Neural progenitor cell (in vitro differentiated cells): Measurements from ENCODE around the gene TRAF6. TPM values are rescaled to one million over a fixed set of nuclear protein-coding genes. Genes with fewer than 3 reads are reported as not detected.
A peak's percentile ranks its signal among the peaks of the same experiment; 100 is the strongest.
"Not testable (repeated sequence)": the region's sequence is repeated elsewhere in the genome, so short reads cannot be mapped to it uniquely, and the experiment has no call there.

Experiments used
- DNase-seq: peaks from one replicate; pipeline ENCODE4 v3.0.0-alpha.2; 2016; ENCODE audit warnings: low spot score
- H2AFZ ChIP-seq: fragments of 200-600 bp; sonication (generic); replicated peaks from 2 replicates; pipeline ENCODE4 v1.6.1; 2016; ENCODE audit warnings: antibody characterized with exemption
- H3F3A ChIP-seq: fragments of 200-600 bp; sonication (generic); 2 replicates; pipeline ENCODE4 v1.6.1; 2016; ENCODE audit warnings: antibody characterized with exemption, low read depth
- H3K27ac ChIP-seq: fragments of 200-600 bp; sonication (generic); 2 replicates; pipeline ENCODE4 v1.5.1; 2016; ENCODE audit warnings: mild to moderate bottlenecking
- H3K27me3 ChIP-seq: fragments of 200-600 bp; sonication (generic); 2 replicates; pipeline ENCODE4 v1.6.1; 2016; ENCODE audit warnings: mild to moderate bottlenecking, moderate library complexity
- H3K36me3 ChIP-seq: fragments of 200-600 bp; sonication (generic); 2 replicates; pipeline ENCODE4 v1.5.1; 2016
- H3K4me1 ChIP-seq: fragments of 200-600 bp; sonication (generic); 2 replicates; pipeline ENCODE4 v1.6.1; 2016; ENCODE audit warnings: mixed run types
- H3K4me2 ChIP-seq: fragments of 200-600 bp; sonication (generic); 2 replicates; pipeline ENCODE4 v1.6.1; 2016
- H3K4me3 ChIP-seq: fragments of 200-600 bp; sonication (generic); 2 replicates; pipeline ENCODE4 v1.5.1; 2016
- H3K79me2 ChIP-seq: fragments of 200-600 bp; sonication (generic); 2 replicates; pipeline ENCODE4 v1.6.1; 2016; ENCODE audit warnings: low read depth
- H3K9ac ChIP-seq: fragments of 200-600 bp; sonication (generic); 2 replicates; pipeline ENCODE4 v1.6.1; 2016
- H3K9me3 ChIP-seq: fragments of 200-600 bp; sonication (generic); 2 replicates; pipeline ENCODE4 v1.5.1; 2016; ENCODE audit warnings: low read depth
- H4K20me1 ChIP-seq: fragments of 200-600 bp; sonication (generic); 2 replicates; pipeline ENCODE4 v1.6.1; 2016; ENCODE audit warnings: low read depth
- H3K27ac Mint-ChIP-seq: 3 replicates; pipeline ENCODE4 v1.8.0; 2021; ENCODE audit warnings: mixed read lengths
- H3K27me3 Mint-ChIP-seq: 2 replicates; pipeline ENCODE4 v1.8.0; 2022; ENCODE audit warnings: low read depth, mild to moderate bottlenecking, inconsistent platforms, moderate library complexity, mixed read lengths; ENCODE audit not compliant: insufficient read depth
- H3K36me3 Mint-ChIP-seq: 3 replicates; pipeline ENCODE4 v1.8.0; 2021; ENCODE audit warnings: mixed read lengths
- H3K4me1 Mint-ChIP-seq: 3 replicates; pipeline ENCODE4 v1.8.0; 2021; ENCODE audit warnings: mixed read lengths
- H3K4me3 Mint-ChIP-seq: 3 replicates; pipeline ENCODE4 v1.8.0; 2021; ENCODE audit warnings: mild to moderate bottlenecking, moderate library complexity, mixed read lengths
- H3K9me3 Mint-ChIP-seq: 3 replicates; pipeline ENCODE4 v1.8.0; 2020; ENCODE audit warnings: mixed read lengths
- EZH2 ChIP-seq: fragments of 200-600 bp; sonication (generic); IDR thresholded peaks from 2 replicates; pipeline ENCODE4 v1.6.1; 2017; ENCODE audit warnings: antibody characterized with exemption, mild to moderate bottlenecking, moderate library complexity
- EZH2phosphoT487 ChIP-seq: fragments of 200-600 bp; sonication (generic); IDR thresholded peaks from 2 replicates; pipeline ENCODE4 v1.6.1; 2017; ENCODE audit warnings: antibody characterized with exemption
- total RNA-seq: library from RNA; depleted of rRNA; stranded (reverse); fragments of >200 nt; gene quantifications from 2 replicates; pipeline ENCODE4 v1.2.3, GENCODE V29; 2015; ENCODE audit warnings: low replicate concordance
- TF ChIP-seq, protein P1 (sequence below): fragments of 200-600 bp; sonication (generic); IDR thresholded peaks from 2 replicates; pipeline ENCODE4 v1.5.1; 2017; ENCODE audit warnings: antibody characterized with exemption, mild to moderate bottlenecking

Gene TRAF6
- total RNA-seq, 1 donor from 2014 or later: 11.5 TPM

DNA sequence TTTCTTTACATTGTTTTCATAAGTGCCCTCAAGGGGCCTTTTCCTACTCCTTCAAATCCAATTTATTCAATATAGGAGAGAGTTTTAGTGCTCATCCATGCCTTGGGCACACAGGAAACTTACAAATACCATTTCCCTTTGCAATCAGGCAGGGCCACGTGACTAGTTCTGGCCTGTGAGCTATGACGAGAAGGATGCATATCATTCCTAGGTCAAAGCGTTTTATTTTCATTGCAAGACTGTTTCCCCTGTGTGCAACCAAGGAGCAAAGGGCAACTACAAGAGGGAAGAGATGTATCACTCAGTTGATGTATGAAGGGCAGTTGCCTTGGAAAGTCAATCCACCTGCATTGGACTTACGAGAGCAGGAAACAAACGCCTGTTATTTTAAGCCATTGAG is 1.9 kb upstream of the TRAF6 start:
- H3K9me3 Mint-ChIP-seq: no peaks in the 10 kb centered on the region
- H3K27me3 ChIP-seq: peaks cover 27% of the 10 kb centered on the region
- H3K36me3 Mint-ChIP-seq: no peaks in the 10 kb centered on the region
- no peak overlapping the region for H3K9ac ChIP-seq
- no peak overlapping the region for H3K27ac Mint-ChIP-seq
- TF ChIP-seq, protein P1, sequence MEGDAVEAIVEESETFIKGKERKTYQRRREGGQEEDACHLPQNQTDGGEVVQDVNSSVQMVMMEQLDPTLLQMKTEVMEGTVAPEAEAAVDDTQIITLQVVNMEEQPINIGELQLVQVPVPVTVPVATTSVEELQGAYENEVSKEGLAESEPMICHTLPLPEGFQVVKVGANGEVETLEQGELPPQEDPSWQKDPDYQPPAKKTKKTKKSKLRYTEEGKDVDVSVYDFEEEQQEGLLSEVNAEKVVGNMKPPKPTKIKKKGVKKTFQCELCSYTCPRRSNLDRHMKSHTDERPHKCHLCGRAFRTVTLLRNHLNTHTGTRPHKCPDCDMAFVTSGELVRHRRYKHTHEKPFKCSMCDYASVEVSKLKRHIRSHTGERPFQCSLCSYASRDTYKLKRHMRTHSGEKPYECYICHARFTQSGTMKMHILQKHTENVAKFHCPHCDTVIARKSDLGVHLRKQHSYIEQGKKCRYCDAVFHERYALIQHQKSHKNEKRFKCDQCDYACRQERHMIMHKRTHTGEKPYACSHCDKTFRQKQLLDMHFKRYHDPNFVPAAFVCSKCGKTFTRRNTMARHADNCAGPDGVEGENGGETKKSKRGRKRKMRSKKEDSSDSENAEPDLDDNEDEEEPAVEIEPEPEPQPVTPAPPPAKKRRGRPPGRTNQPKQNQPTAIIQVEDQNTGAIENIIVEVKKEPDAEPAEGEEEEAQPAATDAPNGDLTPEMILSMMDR: no peak
- TF ChIP-seq EZH2phosphoT487 (no peak), EZH2 (no peak)
- peaks cover 20% of the 10 kb centered on the region for H4K20me1 ChIP-seq
- H3K9me3 ChIP-seq: no peaks in the 10 kb centered on the region
- peaks cover 2% of the 10 kb centered on the region for H3K27me3 Mint-ChIP-seq
- no peaks in the 10 kb centered on the region for H3K36me3 ChIP-seq
- peaks cover 10% of the 10 kb centered on the region for H3F3A ChIP-seq
- no peak overlapping the region for H3K4me2 ChIP-seq
- H3K4me3 ChIP-seq: no peak overlapping the region
- H3K27ac ChIP-seq: no peak overlapping the region
- peaks cover 5% of the 10 kb centered on the region for H3K4me1 ChIP-seq
- H3K4me1 Mint-ChIP-seq: peaks cover 16% of the 10 kb centered on the region
- H2AFZ ChIP-seq: no peak overlapping the region
- peaks cover 19% of the 10 kb centered on the region for H3K79me2 ChIP-seq
- no peak overlapping the region for H3K4me3 Mint-ChIP-seq
- DNase-seq: no peak

GRCh38 chr11:36511062-36511461 is 990 bp upstream of the TRAF6 start:
- H3K4me3 ChIP-seq: not testable (repeated sequence)
- peak overlapping the region; percentile 86 for H3K27ac Mint-ChIP-seq

DNA sequence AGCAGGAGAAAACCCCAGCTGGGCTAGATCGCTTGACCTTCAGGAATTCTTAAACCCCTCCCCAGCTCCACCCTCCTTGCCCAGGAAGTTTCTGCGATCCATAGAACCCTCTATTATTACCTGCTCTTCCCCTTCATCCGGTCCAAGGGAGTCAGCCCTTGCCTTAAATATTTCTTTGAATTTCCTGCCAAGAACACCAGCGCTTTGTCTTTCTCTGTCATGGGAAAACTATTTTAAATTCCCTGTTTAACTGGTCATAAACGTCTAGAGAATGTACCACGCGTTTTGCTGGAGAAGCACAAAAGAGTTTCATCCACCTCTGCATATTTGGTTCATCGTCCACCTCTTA is 496 bp upstream of the TRAF6 start:
- Mint-ChIP-seq H3K36me3 (no peaks in the 10 kb centered on the region), H3K4me1 (peaks cover 16% of the 10 kb centered on the region), H3K4me3 (peak overlapping the region; percentile 96), H3K27ac (peak overlapping the region; percentile 86), H3K9me3 (no peaks in the 10 kb centered on the region), H3K27me3 (peaks cover 2% of the 10 kb centered on the region)
- H3K9me3 ChIP-seq: no peaks in the 10 kb centered on the region
- no peak for TF ChIP-seq EZH2phosphoT487
- TF ChIP-seq, protein P1: no peak
- TF ChIP-seq EZH2: no peak
- peaks cover 22% of the 10 kb centered on the region for H3K79me2 ChIP-seq
- no peak overlapping the region for H3K27ac ChIP-seq
- H2AFZ ChIP-seq: peak overlapping the region; percentile 93
- peaks cover 16% of the 10 kb centered on the region for H3F3A ChIP-seq
- peak overlapping the region; percentile 85 for H3K4me2 ChIP-seq
- no peaks in the 10 kb centered on the region for H3K36me3 ChIP-seq
- peaks cover 28% of the 10 kb centered on the region for H4K20me1 ChIP-seq
- DNase-seq: no peak
- no peak overlapping the region for H3K9ac ChIP-seq
- H3K4me3 ChIP-seq: peak overlapping the region; percentile 89
- H3K4me1 ChIP-seq: peaks cover 5% of the 10 kb centered on the region
- peaks cover 27% of the 10 kb centered on the region for H3K27me3 ChIP-seq

More at GRCh38 chr11:36511062-36511461, 990 bp upstream of the TRAF6 start:
- not testable (repeated sequence) for H3K9me3 Mint-ChIP-seq, DNase-seq, H3K36me3 Mint-ChIP-seq, H3K9me3 ChIP-seq, H3K4me2 ChIP-seq, H3K27ac ChIP-seq, H2AFZ ChIP-seq, H3K4me1 ChIP-seq, H3K9ac ChIP-seq, H3K27me3 Mint-ChIP-seq, H3K36me3 ChIP-seq
- peaks cover 16% of the 10 kb centered on the region for H3K4me1 Mint-ChIP-seq
- Histone ChIP-seq H3K27me3 (peaks cover 27% of the 10 kb centered on the region), H4K20me1 (peaks cover 28% of the 10 kb centered on the region), H3K79me2 (peaks cover 22% of the 10 kb centered on the region), H3F3A (peaks cover 16% of the 10 kb centered on the region)
- H3K4me3 Mint-ChIP-seq: peak overlapping the region; percentile 96

DNA sequence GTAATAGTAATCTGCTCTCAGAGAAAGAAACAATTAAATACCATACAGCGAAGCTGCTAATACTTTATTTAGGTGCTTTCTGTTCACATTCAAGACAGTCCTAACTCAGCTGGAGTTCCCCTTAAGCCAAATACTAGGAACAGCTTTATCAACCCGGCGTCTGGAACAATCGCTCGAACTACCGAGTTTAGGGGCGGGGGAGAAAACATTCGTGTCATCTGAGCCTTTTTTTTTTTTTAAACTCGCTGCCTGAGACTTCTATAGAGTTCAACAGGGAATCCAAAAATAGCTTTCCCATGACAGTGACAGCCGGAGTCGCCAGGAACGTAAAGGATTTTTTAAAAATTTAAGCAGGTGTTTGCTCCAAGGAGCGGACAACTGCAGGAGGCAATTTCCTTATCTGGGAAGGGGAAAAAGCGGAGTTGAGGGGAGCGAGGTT is 852 bp downstream of the TRAF6 start:
- H3K4me3 ChIP-seq: peak overlapping the region; percentile 89
- peak overlapping the region; percentile 93 for H2AFZ ChIP-seq
- Mint-ChIP-seq H3K36me3 (peaks cover 6% of the 10 kb centered on the region), H3K9me3 (no peaks in the 10 kb centered on the region), H3K4me3 (peak overlapping the region; percentile 96), H3K4me1 (peaks cover 16% of the 10 kb centered on the region), H3K27me3 (peaks cover 2% of the 10 kb centered on the region), H3K27ac (peak overlapping the region; percentile 46)
- peak; percentile 69 for DNase-seq
- H3K27ac ChIP-seq: no peak overlapping the region
- H4K20me1 ChIP-seq: peaks cover 28% of the 10 kb centered on the region
- peaks cover 16% of the 10 kb centered on the region for H3F3A ChIP-seq
- TF ChIP-seq, protein P1: no peak
- no peak for TF ChIP-seq EZH2phosphoT487
- TF ChIP-seq EZH2: no peak
- peaks cover 36% of the 10 kb centered on the region for H3K79me2 ChIP-seq
- H3K9ac ChIP-seq: peak overlapping the region; percentile 67
- peaks cover 27% of the 10 kb centered on the region for H3K27me3 ChIP-seq
- H3K9me3 ChIP-seq: no peaks in the 10 kb centered on the region
- H3K4me2 ChIP-seq: peak overlapping the region; percentile 85
- H3K4me1 ChIP-seq: peaks cover 5% of the 10 kb centered on the region
- no peaks in the 10 kb centered on the region for H3K36me3 ChIP-seq
